Left lung (tissue), 10 donors: Measurements from ENCODE around the gene COX19. TPM values are rescaled to one million over a fixed set of nuclear protein-coding genes. Genes with fewer than 3 reads are reported as not detected.

Experiments used
- ATAC-seq: fragments of 200-7000 bp; cut with Tn5 transposase; one replicate; pipeline ENCODE4 v1.9.1; 2020; ENCODE audit warnings: moderate library complexity
- DNase-seq, 4 donors: peaks; one replicate each; pipeline ENCODE4 v3.0.0-alpha.2; 2013 to 2020
- H3K27ac ChIP-seq, 2 donors: fragments of 200-600 bp; sonication (generic) in 1 of 2; one replicate each; pipeline versions ENCODE4 v1.5.0 to v1.8.0; 2020 to 2021
- H3K27me3 ChIP-seq, 2 donors: fragments of 200-600 bp; sonication (generic) in 1 of 2; one replicate each; pipeline versions ENCODE4 v1.5.0 to v1.8.0; 2020 to 2021
- H3K36me3 ChIP-seq, 2 donors: fragments of 200-600 bp; sonication (generic) in 1 of 2; one replicate each; pipeline versions ENCODE4 v1.5.0 to v1.8.0; 2020 to 2021
- H3K4me1 ChIP-seq, 2 donors: fragments of 200-600 bp; one replicate each; pipeline ENCODE4 v1.8.0; 2021
- H3K4me3 ChIP-seq, 2 donors: fragments of 200-600 bp; sonication (generic) in 1 of 2; one replicate each; pipeline versions ENCODE4 v1.5.0 to v1.8.0; 2020 to 2021; ENCODE audit warnings: mild to moderate bottlenecking in 1 of 2
- H3K9me3 ChIP-seq, 2 donors: fragments of 200-600 bp; sonication (generic) in 1 of 2; one replicate each; pipeline versions ENCODE4 v1.5.0 to v1.8.0; 2020 to 2021
- intact Hi-C, 2 donors: fragments of 100-400 bp; cut with DNase I; formaldehyde crosslinking; loops; one replicate each; pipeline versions ENCODE4 v1.11.2 to v1.14.2; 2022
- microRNA-seq, 2 donors: library from miRNA; unstranded; fragments of <30 nt; microRNA quantifications; one replicate each; pipeline ENCODE4, GENCODE V29; 2019
- polyA plus RNA-seq, 6 donors: library from polyadenylated mRNA; unstranded; fragments of 120-200 nt; gene quantifications; one replicate each; pipeline ENCODE4 v1.2.1, GENCODE V29; 2013; ENCODE audit not compliant: insufficient read length in 6 of 6
- total RNA-seq, 2 donors: library from RNA; stranded (reverse); fragmentation: NEBNext Ultra II Directional; extraction: Animal tissue kit (Norgen Biotek cat#: 25700); gene quantifications; one replicate each; pipeline ENCODE4 v1.2.1, GENCODE V29; 2021
- TF ChIP-seq, protein P1 (sequence below), 2 donors: fragments of 200-600 bp; sonication (generic) in 1 of 2; IDR thresholded peaks; one replicate each; pipeline versions ENCODE4 v1.5.0 to v1.8.0; 2021; ENCODE audit warnings: antibody characterized with exemption in 2 of 2
- donor health status: DM: no; HTN: yes; CAD: no.
- donor health status: DM: no; HTN: no; CAD: no.

COX19 gene
- total and polyA plus RNA-seq, 8 donors: 9.1 to 18.1 (median 16.4) TPM

DNA sequence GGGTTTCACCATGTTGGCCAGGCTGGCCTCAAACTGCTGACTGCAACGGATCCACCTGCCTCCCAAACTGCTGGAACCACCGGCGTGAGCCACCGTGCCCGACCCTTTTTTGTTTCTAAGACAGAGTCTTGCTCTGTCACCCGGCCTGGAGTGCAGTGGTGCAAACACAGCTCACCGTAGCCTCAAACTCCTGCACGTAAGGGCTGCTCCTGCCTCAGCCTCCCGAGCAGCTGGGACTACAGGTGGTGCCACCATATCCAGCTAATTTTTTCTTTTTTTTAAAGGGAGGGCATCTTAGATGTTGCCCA, 57.3 kb downstream of the COX19 start:
- Histone ChIP-seq H3K9me3 (no peaks in the 10 kb centered on the region), H3K4me1 (peaks cover 0 to 31% of the 10 kb centered on the region in 2 donors), H3K27ac (no peak overlapping the region), H3K4me3 (no peak overlapping the region), H3K36me3 (no peaks in the 10 kb centered on the region), H3K27me3 (peaks cover 0 to 9% of the 10 kb centered on the region in 2 donors)
- DNase-seq (peak in 2 of 4 donors; percentile 10 to 54), ATAC-seq (no peak)
- intact Hi-C loops: no loop called here
- TF ChIP-seq, protein P1, sequence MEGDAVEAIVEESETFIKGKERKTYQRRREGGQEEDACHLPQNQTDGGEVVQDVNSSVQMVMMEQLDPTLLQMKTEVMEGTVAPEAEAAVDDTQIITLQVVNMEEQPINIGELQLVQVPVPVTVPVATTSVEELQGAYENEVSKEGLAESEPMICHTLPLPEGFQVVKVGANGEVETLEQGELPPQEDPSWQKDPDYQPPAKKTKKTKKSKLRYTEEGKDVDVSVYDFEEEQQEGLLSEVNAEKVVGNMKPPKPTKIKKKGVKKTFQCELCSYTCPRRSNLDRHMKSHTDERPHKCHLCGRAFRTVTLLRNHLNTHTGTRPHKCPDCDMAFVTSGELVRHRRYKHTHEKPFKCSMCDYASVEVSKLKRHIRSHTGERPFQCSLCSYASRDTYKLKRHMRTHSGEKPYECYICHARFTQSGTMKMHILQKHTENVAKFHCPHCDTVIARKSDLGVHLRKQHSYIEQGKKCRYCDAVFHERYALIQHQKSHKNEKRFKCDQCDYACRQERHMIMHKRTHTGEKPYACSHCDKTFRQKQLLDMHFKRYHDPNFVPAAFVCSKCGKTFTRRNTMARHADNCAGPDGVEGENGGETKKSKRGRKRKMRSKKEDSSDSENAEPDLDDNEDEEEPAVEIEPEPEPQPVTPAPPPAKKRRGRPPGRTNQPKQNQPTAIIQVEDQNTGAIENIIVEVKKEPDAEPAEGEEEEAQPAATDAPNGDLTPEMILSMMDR (IDR thresholded peaks at IDR 0.05): no peak

GRCh38 chr7:917255-918117, 57.9 kb downstream of the COX19 start:
- Histone ChIP-seq H3K4me3 (no peak overlapping the region), H3K36me3 (no peaks in the 10 kb centered on the region), H3K27me3 (peaks cover 0 to 9% of the 10 kb centered on the region in 2 donors), H3K4me1 (peaks cover 0 to 25% of the 10 kb centered on the region in 2 donors), H3K27ac (no peak overlapping the region), H3K9me3 (no peaks in the 10 kb centered on the region)
- ATAC-seq (no peak), DNase-seq (peak in 2 of 4 donors; percentile 9 to 31)
- intact Hi-C loops: no loop called here
- TF ChIP-seq, protein P1 (IDR thresholded peaks at IDR 0.05): no peak

DNA sequence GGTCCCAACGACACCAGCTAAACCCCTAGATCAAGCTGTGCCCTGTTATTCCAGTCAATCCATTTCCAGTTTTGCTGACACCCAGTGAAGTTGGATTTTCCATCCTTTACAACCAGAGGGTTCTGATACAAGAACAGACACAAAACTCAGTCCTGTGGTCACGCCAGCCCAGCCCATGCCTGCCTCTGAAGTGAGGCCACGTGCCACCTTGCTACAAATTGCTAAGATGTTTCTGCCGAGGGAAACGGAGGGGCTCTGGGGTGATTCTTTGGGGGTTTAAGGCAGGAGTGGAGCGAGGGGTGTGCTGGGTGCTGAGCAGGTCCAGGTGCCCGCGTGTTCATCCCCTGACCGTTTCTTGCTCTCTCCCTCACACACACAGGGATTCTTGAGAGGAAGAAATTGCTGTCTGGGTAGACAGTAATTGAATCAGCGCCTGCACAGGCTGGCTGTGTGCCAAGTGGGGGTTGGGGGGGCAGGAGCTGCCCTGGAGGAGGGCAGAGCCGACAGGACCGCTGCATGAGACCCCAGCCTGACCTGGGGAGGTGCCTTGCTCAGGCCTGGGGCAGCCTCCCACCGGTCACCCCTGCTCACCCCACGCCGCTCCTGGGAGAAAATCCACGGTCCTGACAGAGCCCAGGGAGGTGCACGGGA, 58.9 kb downstream of the COX19 start:
- ATAC-seq: no peak
- peaks cover 0 to 18% of the 10 kb centered on the region in 2 donors for H3K4me1 ChIP-seq
- H3K4me3 ChIP-seq: no peak overlapping the region
- no peaks in the 10 kb centered on the region for H3K27me3 ChIP-seq
- TF ChIP-seq, protein P1 (IDR thresholded peaks at IDR 0.05): no peak
- intact Hi-C loops: no loop called here
- H3K36me3 ChIP-seq: no peaks in the 10 kb centered on the region
- H3K27ac ChIP-seq: no peak overlapping the region
- peak in 1 of 4 donors; percentile 48 for DNase-seq
- no peaks in the 10 kb centered on the region for H3K9me3 ChIP-seq

Small RNA genes within 50 kb of the gene (microRNA-seq; reads per million reads assigned to microRNA genes)
- gene MIR339: 368 to 601 reads per million in 2 donors

Other genes starting within 250 kb of the COX19 start
- 10 to 100 TPM; 19.9 to 28.3 TPM for gene DNAAF5, start 248.8 kb downstream of the COX19 start, total RNA-seq
- gene DNAAF5, start 248.8 kb downstream of the COX19 start, polyA plus RNA-seq: 10 to 100 TPM; 24.6 to 30.6 (median 26.2) TPM
- gene PRKAR1B, start 248.3 kb downstream of the COX19 start, total RNA-seq: 10 to 100 TPM; 16.3 to 19.6 TPM
- 10 to 100 TPM; 36.5 to 43.5 (median 38.5) TPM for gene PRKAR1B, start 248.3 kb downstream of the COX19 start, polyA plus RNA-seq
- gene SUN1, start 143.1 kb downstream of the COX19 start, total RNA-seq: 100 to 1,000 TPM; 101 to 109 TPM
- 100 to 1,000 TPM; 137 to 182 (median 159) TPM for gene SUN1, start 143.1 kb downstream of the COX19 start, polyA plus RNA-seq
- gene GET4, start 99.0 kb downstream of the COX19 start, total RNA-seq: 10 to 100 TPM; 30.1 to 31.6 TPM
- 10 to 100 TPM; 25.0 to 39.0 (median 31.1) TPM for gene GET4, start 99.0 kb downstream of the COX19 start, polyA plus RNA-seq
- 10 to 100 TPM; 25.8 to 35.1 TPM for gene ADAP1, start 20.9 kb downstream of the COX19 start, total RNA-seq
- 1 to 10 TPM; 5.1 to 8.7 (median 7.6) TPM for gene ADAP1, start 20.9 kb downstream of the COX19 start, polyA plus RNA-seq
- gene CYP2W1, start 7.6 kb upstream of the COX19 start, total RNA-seq: not detected
- gene CYP2W1, start 7.6 kb upstream of the COX19 start, polyA plus RNA-seq: 10 to 100 TPM in 2 of 6 donors, 1 to 10 TPM in 4; 6.2 to 16.9 (median 9.0) TPM
- 10 to 100 TPM; 16.7 to 18.9 TPM for gene GPR146, start 69.0 kb upstream of the COX19 start, total RNA-seq
- gene GPR146, start 69.0 kb upstream of the COX19 start, polyA plus RNA-seq: 1 to 10 TPM; 6.3 to 8.7 (median 7.7) TPM
- gene GPER1, start 112.6 kb upstream of the COX19 start, total RNA-seq: 10 to 100 TPM in 1 of 2 donors, 1 to 10 TPM in 1; 8.1 to 11.6 TPM
- gene GPER1, start 112.6 kb upstream of the COX19 start, polyA plus RNA-seq: 1 to 10 TPM; 5.1 to 6.9 (median 5.6) TPM
- 10 to 100 TPM; 15.1 to 28.9 TPM for gene ZFAND2A, start 184.6 kb upstream of the COX19 start, total RNA-seq
- gene ZFAND2A, start 184.6 kb upstream of the COX19 start, polyA plus RNA-seq: 10 to 100 TPM; 20.0 to 28.1 (median 22.8) TPM